Activated naive CD8-positive, alpha-beta T cell treated with anti-CD3 and anti-CD28 coated beads, Interleukin-2, amount 10 ng/mL, durations not matched to agents 7 days and 5 days (primary cell): ENCODE measurements around the gene WWOX. TPM values are rescaled to one million over a fixed set of nuclear protein-coding genes. Genes with fewer than 3 reads are reported as not detected.

Experiments used
- ATAC-seq: fragments of 150-1000 bp; cut with Tn5 transposase; one replicate; pipeline ENCODE4 v1.10.0; 2021; ENCODE audit warnings: low read depth, moderate library complexity
- POLR2A ChIA-PET: fragments of 350-600 bp; sonication (Branson Sonifier 250); formaldehyde crosslinking; loops from one replicate; lab custom pipeline; 2021; ENCODE audit warnings: antibody characterized with exemption; lab: Charles Lee
- DNase-seq: peaks from one replicate; pipeline ENCODE4 v3.0.0; 2021
- H3K27ac Mint-ChIP-seq: one replicate; pipeline ENCODE4 v1.8.0; 2022; ENCODE audit warnings: mild to moderate bottlenecking, mixed read lengths
- H3K27me3 Mint-ChIP-seq: one replicate; pipeline ENCODE4 v1.8.0; 2022; ENCODE audit warnings: mild to moderate bottlenecking, moderate library complexity, mixed read lengths
- H3K36me3 Mint-ChIP-seq: one replicate; pipeline ENCODE4 v1.8.0; 2021; ENCODE audit warnings: mild to moderate bottlenecking, mixed read lengths
- H3K4me1 Mint-ChIP-seq: one replicate; pipeline ENCODE4 v1.8.0; 2021; ENCODE audit warnings: mixed read lengths
- H3K4me3 Mint-ChIP-seq: one replicate; pipeline ENCODE4 v1.8.0; 2022; ENCODE audit warnings: mild to moderate bottlenecking, moderate library complexity, mixed read lengths
- H3K9me3 Mint-ChIP-seq: one replicate; pipeline ENCODE4 v1.8.0; 2021; ENCODE audit warnings: mixed read lengths
- total RNA-seq, 2 experiments: library from RNA; stranded (reverse); gene quantifications; one replicate each; pipeline ENCODE4 v1.2.3, GENCODE V29; 2021

The WWOX gene
- total RNA-seq, 2 experiments from 2014 or later: 26.8 to 27.7 TPM

DNA sequence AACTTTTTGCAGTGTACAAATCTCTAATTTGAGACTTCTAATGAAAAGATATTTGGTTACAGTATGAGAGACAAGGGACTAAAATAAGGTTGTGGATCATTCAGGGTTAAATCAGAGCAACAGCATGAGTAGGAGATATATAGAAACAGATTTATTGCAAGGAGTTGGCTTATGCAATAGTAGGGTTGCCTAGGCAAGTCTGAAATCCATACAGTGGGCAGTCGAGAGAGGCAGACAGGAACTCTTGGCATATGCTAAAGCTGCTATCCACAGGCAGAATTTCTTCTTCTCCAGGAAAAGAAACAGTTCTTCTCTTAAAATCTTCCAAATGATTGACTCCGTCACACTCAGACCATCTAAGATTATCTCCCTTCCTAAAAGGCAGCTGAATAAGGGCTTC is 1000.3 kb downstream of the WWOX start:
- H3K27ac Mint-ChIP-seq: no peak overlapping the region

DNA sequence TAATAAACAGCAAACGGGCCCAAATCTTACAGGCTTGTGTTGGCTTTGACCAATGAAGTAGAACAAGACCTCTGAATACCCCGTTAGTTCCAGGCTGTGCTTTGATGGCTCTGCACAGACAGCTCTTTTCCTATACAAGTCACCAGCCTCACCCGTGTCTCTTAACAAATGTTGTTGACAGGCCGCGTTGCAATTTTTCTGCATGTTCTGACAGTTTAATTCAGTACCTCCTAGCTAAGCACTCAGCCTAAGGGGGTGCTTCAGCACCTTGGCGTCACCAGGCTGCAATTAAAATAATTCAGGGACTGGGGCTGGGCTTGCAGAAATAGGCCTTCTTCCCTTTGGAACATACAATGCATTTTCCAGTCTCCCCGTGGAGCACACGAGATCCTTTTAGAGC is 1001.0 kb downstream of the WWOX start:
- peaks cover 3% of the 10 kb centered on the region for H3K9me3 Mint-ChIP-seq
- peaks cover 18% of the 10 kb centered on the region for H3K27me3 Mint-ChIP-seq
- ATAC-seq (no peak), DNase-seq (no peak)
- POLR2A ChIA-PET: no interaction called here
- peaks cover 4% of the 10 kb centered on the region for H3K4me1 Mint-ChIP-seq
- no peak overlapping the region for H3K4me3 Mint-ChIP-seq
- peaks cover 3% of the 10 kb centered on the region for H3K36me3 Mint-ChIP-seq
- no peak overlapping the region for H3K27ac Mint-ChIP-seq

More for the DNA sequence above, 1000.3 kb downstream of the WWOX start:
- H3K4me1 Mint-ChIP-seq: peaks cover 4% of the 10 kb centered on the region
- POLR2A ChIA-PET: no interaction called here
- H3K27me3 Mint-ChIP-seq: peaks cover 23% of the 10 kb centered on the region
- peaks cover 3% of the 10 kb centered on the region for H3K9me3 Mint-ChIP-seq
- no peak overlapping the region for H3K4me3 Mint-ChIP-seq
- DNase-seq (no peak), ATAC-seq (no peak)
- peaks cover 3% of the 10 kb centered on the region for H3K36me3 Mint-ChIP-seq

DNA sequence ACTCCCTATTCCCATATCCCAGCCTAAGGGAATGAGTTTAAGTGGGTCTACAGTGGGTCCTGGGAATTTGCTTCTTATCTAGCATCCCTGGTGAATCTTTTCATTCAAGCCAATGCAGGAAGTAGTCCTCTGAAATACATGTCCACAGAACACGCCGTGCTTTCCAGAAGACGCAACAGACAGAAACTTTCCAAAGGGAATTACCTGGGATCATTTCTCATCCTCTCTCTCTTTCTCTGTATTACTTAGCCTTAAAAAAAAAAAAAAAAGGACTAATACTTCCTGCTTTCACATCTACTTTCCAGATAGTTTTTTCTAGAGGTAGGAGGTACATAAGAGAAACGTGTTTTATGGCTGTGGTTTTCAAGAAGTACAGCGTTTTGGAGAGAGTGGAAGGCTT is 1002.0 kb downstream of the WWOX start:
- no peak overlapping the region for H3K27ac Mint-ChIP-seq
- no peak for DNase-seq
- ATAC-seq: no peak

DNA sequence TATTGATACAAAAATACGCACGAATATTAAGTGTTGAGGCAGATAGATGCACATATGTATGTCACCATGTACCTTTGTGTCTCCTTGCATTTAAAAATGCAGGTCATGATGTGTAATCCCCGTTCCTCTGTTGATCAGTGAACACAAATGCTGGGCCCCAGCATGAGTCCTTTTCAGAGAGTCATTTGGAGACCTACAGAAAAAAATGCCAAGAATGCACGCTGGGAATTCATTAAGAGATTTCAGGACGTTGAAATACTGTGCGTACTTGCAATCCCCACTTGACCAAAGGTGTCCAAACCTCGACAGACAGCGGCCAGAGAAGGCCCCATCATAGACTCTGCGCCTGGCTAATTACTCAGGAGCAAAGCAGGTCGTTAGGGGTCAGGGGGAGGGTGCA is 1005.1 kb downstream of the WWOX start:
- Mint-ChIP-seq H3K27ac (no peak overlapping the region), H3K4me3 (no peak overlapping the region), H3K9me3 (peaks cover under 1% of the 10 kb centered on the region), H3K4me1 (peaks cover 2% of the 10 kb centered on the region), H3K36me3 (peaks cover 1% of the 10 kb centered on the region), H3K27me3 (peaks cover 20% of the 10 kb centered on the region)
- no peak for DNase-seq
- POLR2A ChIA-PET: no interaction called here
- no peak for ATAC-seq

More for the DNA sequence above, 1002.0 kb downstream of the WWOX start:
- Mint-ChIP-seq H3K36me3 (peaks cover 3% of the 10 kb centered on the region), H3K9me3 (peaks cover 3% of the 10 kb centered on the region), H3K27me3 (peaks cover 18% of the 10 kb centered on the region), H3K4me1 (peaks cover 4% of the 10 kb centered on the region), H3K4me3 (no peak overlapping the region)
- POLR2A ChIA-PET: no interaction called here

DNA sequence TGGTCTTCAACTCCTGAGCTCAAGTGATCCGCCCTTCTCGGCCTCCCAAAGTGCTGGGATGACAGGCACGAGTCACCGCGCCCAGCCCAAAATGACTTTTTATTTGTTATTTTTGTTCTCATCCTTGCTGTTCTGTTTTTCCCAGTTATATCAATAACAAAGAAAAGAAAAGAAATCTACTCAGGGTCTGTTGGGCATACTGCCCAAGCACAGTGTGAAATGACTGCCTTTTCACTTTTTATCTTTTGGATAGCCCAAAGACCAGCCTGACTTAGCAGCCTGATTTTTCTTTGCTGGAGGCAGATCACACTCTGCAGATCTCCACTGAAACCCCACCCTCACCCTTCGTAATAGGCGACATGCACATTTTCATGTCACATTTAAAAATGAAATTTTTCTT is 1007.8 kb downstream of the WWOX start:
- H3K4me1 Mint-ChIP-seq: no peaks in the 10 kb centered on the region
- POLR2A ChIA-PET: no interaction called here
- no peaks in the 10 kb centered on the region for H3K36me3 Mint-ChIP-seq
- DNase-seq (no peak), ATAC-seq (no peak)
- peaks cover 8% of the 10 kb centered on the region for H3K27me3 Mint-ChIP-seq
- H3K9me3 Mint-ChIP-seq: no peaks in the 10 kb centered on the region
- no peak overlapping the region for H3K27ac Mint-ChIP-seq
- no peak overlapping the region for H3K4me3 Mint-ChIP-seq

DNA sequence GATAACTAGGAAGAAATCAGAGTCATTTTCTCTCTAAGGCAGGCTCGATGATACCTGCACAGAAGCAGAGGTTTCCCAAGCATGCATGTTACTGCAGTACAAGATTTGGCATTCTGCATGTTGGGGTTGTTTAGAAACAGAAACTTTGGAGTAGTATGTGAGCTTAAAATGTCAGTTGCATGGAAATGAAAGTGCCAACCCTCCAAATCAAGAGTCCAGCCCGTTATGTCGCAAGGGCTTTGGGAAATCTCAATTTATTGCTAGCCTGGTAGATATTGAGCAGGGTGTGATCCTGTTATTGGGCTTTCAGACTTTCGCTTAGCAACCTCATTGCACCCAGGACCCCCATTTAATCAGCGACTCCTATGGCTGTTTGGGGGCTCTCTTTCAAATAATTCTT is 1010.3 kb downstream of the WWOX start:
- POLR2A ChIA-PET: no interaction called here

DNA sequence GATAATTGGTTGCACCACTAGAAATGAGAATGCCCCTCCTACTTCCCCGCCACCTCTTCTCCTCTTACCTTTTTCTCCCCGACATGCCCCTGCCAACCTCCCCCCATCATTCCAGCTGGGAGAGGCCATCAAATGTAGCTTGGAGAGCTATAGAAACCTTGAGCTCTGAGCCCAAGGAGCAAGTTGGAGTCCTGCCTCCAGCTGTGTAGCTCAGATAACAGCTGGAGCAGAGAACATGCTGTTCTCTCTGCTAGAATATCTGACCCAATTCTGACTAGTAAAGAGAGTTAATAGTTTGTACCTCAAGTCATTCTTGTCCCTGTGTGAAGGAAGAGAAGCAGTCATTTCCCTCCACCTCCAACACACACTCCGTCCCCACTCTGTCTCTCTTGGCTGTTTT is 1010.8 kb downstream of the WWOX start:
- peaks cover 2% of the 10 kb centered on the region for H3K27me3 Mint-ChIP-seq
- POLR2A ChIA-PET: no interaction called here
- H3K27ac Mint-ChIP-seq: no peak overlapping the region
- DNase-seq: no peak
- H3K4me3 Mint-ChIP-seq: no peak overlapping the region
- H3K4me1 Mint-ChIP-seq: no peaks in the 10 kb centered on the region
- H3K36me3 Mint-ChIP-seq: no peaks in the 10 kb centered on the region
- ATAC-seq: no peak
- H3K9me3 Mint-ChIP-seq: peaks cover 4% of the 10 kb centered on the region

More for the DNA sequence above, 1010.3 kb downstream of the WWOX start:
- Mint-ChIP-seq H3K4me1 (no peaks in the 10 kb centered on the region), H3K4me3 (no peak overlapping the region), H3K27me3 (peaks cover 2% of the 10 kb centered on the region), H3K27ac (no peak overlapping the region), H3K36me3 (no peaks in the 10 kb centered on the region), H3K9me3 (peaks cover 4% of the 10 kb centered on the region)
- DNase-seq (no peak), ATAC-seq (no peak)

DNA sequence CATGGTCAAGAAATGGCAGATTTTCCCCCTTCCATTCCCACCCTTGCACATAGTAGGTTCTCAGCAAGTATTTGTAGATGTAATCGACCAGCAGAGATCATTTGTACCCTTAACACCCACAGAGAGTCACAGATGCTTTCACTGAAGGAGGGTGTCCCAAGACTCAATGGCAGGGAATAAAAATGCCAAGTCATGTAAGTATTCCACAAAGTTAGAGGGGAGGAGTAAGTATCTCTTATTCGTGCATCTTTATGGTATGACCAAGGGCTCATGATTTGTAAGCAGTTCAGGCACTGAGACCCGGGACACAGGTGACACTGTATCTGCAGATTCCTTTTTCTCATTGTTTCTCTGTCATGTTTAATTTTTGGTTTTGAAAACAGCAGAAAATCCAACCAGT is 1011.5 kb downstream of the WWOX start:
- POLR2A ChIA-PET: no interaction called here
- DNase-seq: no peak
- Mint-ChIP-seq H3K27me3 (peaks cover 3% of the 10 kb centered on the region), H3K9me3 (peaks cover 4% of the 10 kb centered on the region), H3K4me1 (no peaks in the 10 kb centered on the region), H3K36me3 (no peaks in the 10 kb centered on the region), H3K27ac (no peak overlapping the region), H3K4me3 (no peak overlapping the region)
- ATAC-seq: no peak

DNA sequence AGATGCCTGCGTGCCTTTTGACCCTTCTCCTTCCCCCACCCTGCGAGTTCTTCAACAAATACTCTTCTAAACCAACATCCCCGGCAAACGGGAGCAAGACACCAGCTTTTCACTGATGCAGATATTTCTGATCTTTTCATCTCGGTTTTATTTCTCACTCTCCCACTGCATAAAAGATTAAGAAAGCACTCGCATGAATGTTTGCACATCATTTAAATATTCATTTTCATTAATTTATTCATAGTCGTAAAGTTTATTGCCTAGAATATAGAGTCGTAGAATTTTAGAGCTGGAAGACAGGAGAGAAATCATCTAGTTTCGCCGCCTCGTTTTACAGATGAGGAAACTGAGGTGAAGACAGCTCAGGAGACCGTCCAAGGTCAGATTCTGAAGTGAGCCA is 1013.0 kb downstream of the WWOX start:
- no peaks in the 10 kb centered on the region for H3K36me3 Mint-ChIP-seq
- ATAC-seq (no peak), DNase-seq (no peak)
- POLR2A ChIA-PET: interaction anchor here (0.6 kb wide), 1 partner anchor 51 kb away, joined by 4 read pairs; no protein-coding TSS in a partner anchor
- peaks cover 6% of the 10 kb centered on the region for H3K27me3 Mint-ChIP-seq
- no peak overlapping the region for H3K27ac Mint-ChIP-seq
- H3K9me3 Mint-ChIP-seq: peaks cover 7% of the 10 kb centered on the region
- no peaks in the 10 kb centered on the region for H3K4me1 Mint-ChIP-seq
- H3K4me3 Mint-ChIP-seq: no peak overlapping the region

DNA sequence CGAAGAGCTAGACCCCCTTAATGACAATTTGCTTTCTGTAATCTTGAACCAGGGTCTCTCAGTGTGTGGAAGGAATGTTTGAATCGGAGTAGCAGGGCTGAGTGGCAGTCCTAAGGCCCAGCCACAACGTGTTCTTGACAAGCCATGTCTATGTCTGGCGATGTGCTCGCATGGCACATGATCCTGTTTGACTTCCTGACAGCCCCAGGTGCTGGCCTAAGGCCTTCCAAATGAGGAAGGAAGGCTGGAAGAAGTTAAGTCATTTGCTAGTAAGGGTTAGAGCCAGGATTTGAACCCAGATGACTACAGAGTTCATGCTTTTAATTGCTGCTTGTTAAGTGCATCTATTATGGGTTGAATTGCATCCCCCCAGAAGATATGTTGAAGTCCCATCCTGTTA is 1014.4 kb downstream of the WWOX start:
- H3K36me3 Mint-ChIP-seq: peaks cover 1% of the 10 kb centered on the region
- POLR2A ChIA-PET: no interaction called here
- H3K9me3 Mint-ChIP-seq: peaks cover 7% of the 10 kb centered on the region

DNA sequence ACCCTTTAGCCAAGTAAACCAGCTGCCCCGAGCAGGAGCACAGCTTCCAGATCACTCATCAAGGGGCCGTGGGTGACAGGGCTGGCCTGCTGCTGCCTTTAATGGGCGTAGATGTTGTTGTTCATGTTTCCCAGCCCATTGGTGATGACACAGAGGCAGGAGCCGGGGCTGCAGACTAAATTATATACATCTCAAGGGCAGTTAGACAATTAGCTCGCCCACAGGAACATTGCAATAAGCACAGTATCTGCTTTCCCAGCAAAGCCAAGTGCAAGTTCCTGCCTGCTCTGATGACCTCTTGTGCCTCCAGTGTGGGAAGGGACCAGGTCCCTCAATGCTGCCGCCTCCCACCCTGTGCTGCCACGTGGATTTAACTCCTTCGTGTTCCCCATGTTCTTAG is 1015.3 kb downstream of the WWOX start:
- POLR2A ChIA-PET: no interaction called here
- Mint-ChIP-seq H3K27ac (no peak overlapping the region), H3K4me1 (no peaks in the 10 kb centered on the region), H3K36me3 (peaks cover 1% of the 10 kb centered on the region), H3K9me3 (peaks cover 7% of the 10 kb centered on the region), H3K27me3 (peaks cover 6% of the 10 kb centered on the region), H3K4me3 (no peak overlapping the region)
- ATAC-seq (no peak), DNase-seq (no peak)

More for the DNA sequence above, 1014.4 kb downstream of the WWOX start:
- Mint-ChIP-seq H3K4me1 (no peaks in the 10 kb centered on the region), H3K27ac (no peak overlapping the region), H3K4me3 (no peak overlapping the region), H3K27me3 (peaks cover 8% of the 10 kb centered on the region)
- no peak for ATAC-seq
- no peak for DNase-seq

DNA sequence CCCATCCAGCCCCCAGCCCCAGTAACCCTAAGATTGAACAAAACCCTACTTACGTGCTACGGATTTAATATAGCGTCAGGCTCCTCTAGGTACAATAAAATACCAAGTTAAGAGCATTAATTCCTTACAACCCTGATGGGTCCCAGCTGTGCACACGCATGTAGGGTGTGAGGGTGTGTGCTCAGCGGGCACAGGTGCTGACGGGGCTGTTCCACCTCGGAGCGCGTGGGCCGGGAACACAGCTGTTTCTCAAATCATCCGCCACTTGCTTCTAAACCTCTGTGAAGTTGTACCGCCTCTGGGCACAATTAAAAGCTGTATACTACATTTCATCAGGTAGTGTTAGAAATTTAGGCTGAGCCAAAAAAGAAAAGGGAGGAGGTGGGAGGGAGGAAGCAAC is 1022.5 kb downstream of the WWOX start:
- H3K27me3 Mint-ChIP-seq: peaks cover 2% of the 10 kb centered on the region
- no peak overlapping the region for H3K27ac Mint-ChIP-seq
- no peaks in the 10 kb centered on the region for H3K4me1 Mint-ChIP-seq
- peaks cover 1% of the 10 kb centered on the region for H3K36me3 Mint-ChIP-seq
- DNase-seq (no peak), ATAC-seq (no peak)
- H3K9me3 Mint-ChIP-seq: peaks cover 6% of the 10 kb centered on the region
- POLR2A ChIA-PET: no interaction called here
- H3K4me3 Mint-ChIP-seq: no peak overlapping the region

DNA sequence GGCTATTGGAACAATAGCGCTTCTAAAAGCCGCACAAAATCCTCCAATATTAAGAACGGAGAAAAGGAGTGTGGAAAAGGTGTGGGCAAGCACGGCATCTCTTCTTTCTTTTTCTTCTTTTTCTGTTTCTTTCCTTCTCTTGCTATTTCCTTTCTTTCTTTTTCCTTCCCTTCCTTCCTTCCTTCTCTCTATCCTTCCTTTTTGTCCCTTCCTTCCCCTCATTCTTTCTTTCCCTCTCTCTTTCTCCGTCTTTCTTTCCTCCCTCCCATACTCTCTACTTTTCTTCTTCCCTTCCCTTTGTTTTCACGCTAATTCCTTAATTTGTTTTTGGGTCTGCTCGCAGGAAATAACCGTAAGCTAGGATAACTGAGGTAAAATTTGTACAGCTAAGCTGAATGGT is 1022.9 kb downstream of the WWOX start:
- H3K27me3 Mint-ChIP-seq: peaks cover 2% of the 10 kb centered on the region
- no peak overlapping the region for H3K27ac Mint-ChIP-seq
- H3K4me3 Mint-ChIP-seq: no peak overlapping the region
- DNase-seq: no peak
- POLR2A ChIA-PET: no interaction called here
- no peak for ATAC-seq
- peaks cover 6% of the 10 kb centered on the region for H3K9me3 Mint-ChIP-seq
- peaks cover 1% of the 10 kb centered on the region for H3K36me3 Mint-ChIP-seq
- no peaks in the 10 kb centered on the region for H3K4me1 Mint-ChIP-seq

DNA sequence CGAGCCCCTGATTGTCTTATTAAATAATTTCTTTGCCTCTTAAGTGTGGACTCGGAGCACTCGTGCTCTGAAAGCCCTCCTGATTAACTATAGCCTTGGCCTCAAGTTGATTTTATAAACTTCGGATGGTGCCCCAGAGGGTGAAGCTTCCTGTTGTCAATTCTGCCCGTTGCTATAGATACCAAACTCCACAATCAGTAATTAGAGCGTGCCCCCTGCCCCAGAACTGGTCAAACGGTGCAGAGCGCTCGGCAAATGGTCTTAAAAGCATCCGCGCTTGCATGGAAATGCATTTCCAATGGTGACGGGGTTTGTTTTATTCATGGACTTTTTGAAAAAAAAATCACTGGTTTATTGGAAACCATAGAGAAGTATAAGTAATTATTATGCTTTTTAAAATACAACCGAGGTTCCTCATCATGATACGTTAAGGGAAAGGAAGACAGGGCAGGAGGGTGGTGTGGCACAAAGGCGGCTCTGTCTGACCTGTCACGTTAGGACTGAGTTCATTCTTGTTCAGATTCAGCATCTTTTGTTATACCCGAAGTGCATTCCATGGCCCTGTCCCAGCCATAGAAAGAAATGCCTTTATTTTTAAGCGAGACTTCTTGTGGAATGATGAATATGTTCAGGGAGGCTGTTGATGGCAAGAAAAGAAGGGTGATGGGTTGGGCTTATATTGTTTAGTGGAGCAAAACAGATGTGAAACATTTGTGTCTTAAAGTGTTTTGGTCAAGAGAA is 1024.7 kb downstream of the WWOX start:
- no peak for DNase-seq
- Mint-ChIP-seq H3K36me3 (no peaks in the 10 kb centered on the region), H3K4me3 (no peak overlapping the region), H3K9me3 (peaks cover 6% of the 10 kb centered on the region), H3K27ac (no peak overlapping the region), H3K27me3 (no peaks in the 10 kb centered on the region), H3K4me1 (no peaks in the 10 kb centered on the region)
- POLR2A ChIA-PET: interaction anchor here (0.6 kb wide), 1 partner anchor 1024 kb away, joined by 3 read pairs; no protein-coding TSS in a partner anchor
- no peak for ATAC-seq
